HepG2 (cell line): ENCODE data around the gene NEU4. TPM values are rescaled to one million over a fixed set of nuclear protein-coding genes. Genes with fewer than 3 reads are reported as not detected.

ENCODE experiments used
- ARNT ChIP-seq: fragments of 450-650 bp; IDR thresholded peaks from 2 replicates; pipeline ENCODE4 v1.6.1; 2017
- ARNTL ChIP-seq: sonication (generic); formaldehyde crosslinking; IDR thresholded peaks from 2 replicates; pipeline ENCODE4 v1.4.0; 2020; ENCODE audit warnings: mild to moderate bottlenecking, missing genetic modification reagents
- BCL3 ChIP-seq: sonication (generic); formaldehyde crosslinking; IDR thresholded peaks from 2 replicates; pipeline ENCODE4 v1.5.1; 2020; ENCODE audit warnings: mild to moderate bottlenecking, missing genetic modification reagents, moderate library complexity
- ELF1 ChIP-seq: sonication (generic); formaldehyde crosslinking; IDR thresholded peaks from 2 replicates; pipeline ENCODE4 v1.4.0; 2020; ENCODE audit warnings: missing genetic modification reagents
- KDM5A ChIP-seq: fragments of 200-600 bp; sonication (generic); IDR thresholded peaks from 2 replicates; pipeline ENCODE4 v1.7.0; 2018; ENCODE audit warnings: antibody characterized with exemption, mild to moderate bottlenecking, low read length, borderline replicate concordance
- MXD4 ChIP-seq: IDR thresholded peaks from 2 replicates; pipeline ENCODE4 v1.6.1; 2016; ENCODE audit warnings: mild to moderate bottlenecking, missing biosample characterization, missing genetic modification reagents
- NCOA1 ChIP-seq: sonication (generic); formaldehyde crosslinking; IDR thresholded peaks from 2 replicates; pipeline ENCODE4 v1.9.0; 2021; ENCODE audit warnings: missing genetic modification reagents
- NFKBIZ ChIP-seq: IDR thresholded peaks from 2 replicates; pipeline ENCODE4 v1.6.1; 2018; ENCODE audit warnings: missing genetic modification reagents, missing compliant biosample characterization
- PHB2 ChIP-seq: fragments of 450-650 bp; IDR thresholded peaks from 2 replicates; pipeline ENCODE4 v1.6.1; 2018; ENCODE audit not compliant: partially characterized antibody
- POGZ ChIP-seq: sonication (generic); formaldehyde crosslinking; IDR thresholded peaks from 2 replicates; pipeline ENCODE4 v1.4.0; 2020; ENCODE audit warnings: mild to moderate bottlenecking, missing genetic modification reagents
- RAD51 ChIP-seq: fragments of 450-650 bp; IDR thresholded peaks from 2 replicates; pipeline ENCODE4 v1.6.1; 2016; ENCODE audit warnings: borderline replicate concordance
- REPIN1 ChIP-seq: sonication (generic); formaldehyde crosslinking; IDR thresholded peaks from 2 replicates; pipeline ENCODE4 v1.8.0; 2022; ENCODE audit warnings: missing genetic modification reagents, low read depth, mild to moderate bottlenecking, borderline replicate concordance
- RFX1 ChIP-seq: fragments of 450-650 bp; IDR thresholded peaks from 2 replicates; pipeline ENCODE4 v1.6.1; 2017
- SKIL ChIP-seq: sonication (generic); formaldehyde crosslinking; IDR thresholded peaks from 2 replicates; pipeline ENCODE4 v1.8.0; 2022; ENCODE audit warnings: missing genetic modification reagents, mild to moderate bottlenecking, moderate library complexity, borderline replicate concordance
- SMAD9 ChIP-seq: sonication (generic); formaldehyde crosslinking; IDR thresholded peaks from 2 replicates; pipeline ENCODE4 v1.5.1; 2020; ENCODE audit warnings: mild to moderate bottlenecking, missing genetic modification reagents
- ZBTB1 ChIP-seq: sonication (generic); formaldehyde crosslinking; IDR thresholded peaks from 2 replicates; pipeline ENCODE4 v1.4.0; 2020; ENCODE audit warnings: missing genetic modification reagents, borderline replicate concordance
- ZFX ChIP-seq: sonication (generic); formaldehyde crosslinking; IDR thresholded peaks from 2 replicates; pipeline ENCODE4 v1.4.0; 2020; ENCODE audit warnings: mild to moderate bottlenecking, low read depth, missing genetic modification reagents, moderate library complexity
- ZNF10 ChIP-seq: sonication (generic); formaldehyde crosslinking; IDR thresholded peaks from 2 replicates; pipeline ENCODE4 v1.4.0; 2020; ENCODE audit warnings: mild to moderate bottlenecking, low read depth, missing genetic modification reagents, borderline replicate concordance
- ZNF124 ChIP-seq: sonication (generic); formaldehyde crosslinking; IDR thresholded peaks from 2 replicates; pipeline ENCODE4 v1.4.0; 2020; ENCODE audit warnings: missing genetic modification reagents
- ZNF513 ChIP-seq: sonication (generic); formaldehyde crosslinking; conservative IDR thresholded peaks from 2 replicates; pipeline ENCODE4 v1.5.0; 2020; ENCODE audit warnings: missing genetic modification reagents
- ZNF557 ChIP-seq: sonication (generic); formaldehyde crosslinking; IDR thresholded peaks from 2 replicates; pipeline ENCODE4 v1.4.0; 2020; ENCODE audit warnings: missing genetic modification reagents
- polyA plus RNA-seq, 8 experiments: library from polyadenylated mRNA; depleted of rRNA in 3 of 8; stranded (reverse) in 7 of 8; unstranded in 1 of 8; fragments of >200 nt; fragmentation: Illumina TruSeq in 4 of 8; extraction: Trizol in 4 of 8; gene quantifications; 2 replicates each; pipeline versions ENCODE4 v1.2.1 to v1.2.3, GENCODE V29; 2011 to 2016; ENCODE audit warnings: low read depth in 4 of 8, missing spikeins in 1 of 8, mixed read lengths in 1 of 8; ENCODE audit not compliant: insufficient read depth in 1 of 8
- total RNA-seq, 5 experiments: library from RNA; depleted of rRNA; stranded (reverse); fragments of >200 nt; fragmentation: Illumina TruSeq; extraction: Trizol; gene quantifications; 2 replicates each; pipeline ENCODE4 v1.2.3, GENCODE V29; 2016; ENCODE audit warnings: low read depth in 1 of 5

The NEU4 gene
- total and polyA plus RNA-seq, 2 of the 13 experiments (the other 11 are each of a cell fraction or from before 2014, with no cell fraction given), result 53.5 to 107 TPM

- TF ChIP-seq ZNF557 (CRISPR knock-in tag) (no peak), RFX1 (no peak), NCOA1 (CRISPR knock-in tag) (no peak), BCL3 (CRISPR knock-in tag) (no peak), REPIN1 (CRISPR knock-in tag) (peak; percentile 86), SMAD9 (CRISPR knock-in tag) (no peak), RAD51 (peak; percentile 97), ZNF10 (CRISPR knock-in tag) (no peak), ZNF124 (CRISPR knock-in tag) (no peak), MXD4 (peak; percentile 68), KDM5A (no peak), ZFX (CRISPR knock-in tag) (peak; percentile 85), ARNTL (peak; percentile 100), ARNT (no peak), SKIL (CRISPR knock-in tag) (peak; percentile 80), NFKBIZ (CRISPR knock-in tag) (peak; percentile 96), POGZ (peak; percentile 54), PHB2 (no peak), ZNF513 (CRISPR knock-in tag) (no peak), ELF1 (CRISPR knock-in tag) (peak; percentile 50; the same call in 1 of the 2 replicates), ZBTB1 (no peak)
Observed at GRCh38 chr2:241818943-241819270, 9.9 kb downstream of the NEU4 start (continued).
